Esophagus muscularis mucosa (tissue), 4 donors: ENCODE data around the gene ZCWPW2. TPM values are rescaled to one million over a fixed set of nuclear protein-coding genes. Genes with fewer than 3 reads are reported as not detected.

Experiments
- DNase-seq: peaks from one replicate; pipeline ENCODE4 v3.0.0-alpha.2; 2017; ENCODE audit errors: extremely low spot score
- H3K27ac ChIP-seq, 4 donors: fragments of 200-600 bp; sonication (generic); replicated peaks in 1 of 4; 1 replicate in 3 of 4; 2 replicates in 1 of 4; pipeline ENCODE4 v1.5.1; 2016 to 2019; ENCODE audit warnings: mild to moderate bottlenecking in 1 of 4
- H3K27me3 ChIP-seq, 4 donors: fragments of 200-600 bp; sonication (generic); one replicate each; pipeline versions ENCODE4 v1.5.1 to v1.6.0; 2016 to 2019
- H3K36me3 ChIP-seq, 4 donors: fragments of 200-600 bp; sonication (generic); one replicate each; pipeline ENCODE4 v1.5.1; 2016 to 2019
- H3K4me1 ChIP-seq, 4 donors: fragments of 200-600 bp; sonication (generic); one replicate each; pipeline ENCODE4 v1.5.1; 2016 to 2019
- H3K4me3 ChIP-seq, 4 donors: fragments of 200-600 bp; sonication (generic); 1 replicate in 2 of 4; 2 replicates in 2 of 4; pipeline ENCODE4 v1.5.1; 2016 to 2019; ENCODE audit warnings: mild to moderate bottlenecking in 4 of 4, moderate library complexity in 1 of 4
- H3K9me3 ChIP-seq, 4 donors: fragments of 200-600 bp; sonication (generic); 1 replicate in 3 of 4; 2 replicates in 1 of 4; pipeline ENCODE4 v1.5.1; 2016 to 2019
- CTCF ChIP-seq, 3 experiments: fragments of 200-600 bp in 2 of 3; fragments of 450-650 bp in 1 of 3; sonication (generic) in 2 of 3; IDR thresholded peaks; one replicate each; pipeline ENCODE4 v1.5.1; 2017 to 2019; ENCODE audit warnings: antibody characterized with exemption in 3 of 3, mild to moderate bottlenecking in 2 of 3, moderate library complexity in 1 of 3
- EP300 ChIP-seq: sonication (generic); formaldehyde crosslinking; IDR thresholded peaks from one replicate; pipeline ENCODE4 v1.6.1; 2017; ENCODE audit warnings: antibody characterized with exemption
- POLR2A ChIP-seq: fragments of 450-650 bp; IDR thresholded peaks from one replicate; pipeline ENCODE4 v1.6.1; 2017; ENCODE audit warnings: antibody characterized with exemption, moderate library complexity, mild to moderate bottlenecking, low read depth
- POLR2AphosphoS5 ChIP-seq, 2 donors: sonication (generic); formaldehyde crosslinking; IDR thresholded peaks; one replicate each; pipeline ENCODE4 v1.6.1; 2017; ENCODE audit warnings: antibody characterized with exemption in 2 of 2
- WGBS: methylation state at CpG from one replicate; pipeline ENCODE4 v1.1.5; 2018; 5-methylcytosine and 5-hydroxymethylcytosine counted together
- intact Hi-C: fragments of 100-400 bp; cut with DNase I; formaldehyde crosslinking; loops from one replicate; pipeline ENCODE4 v1.15.1; 2023
- total RNA-seq, 4 donors: library from RNA; depleted of rRNA; stranded (reverse); fragments of >200 nt; gene quantifications; one replicate each; pipeline versions ENCODE4 v1.1.0 to v1.2.1, GENCODE V29; 2016

ZCWPW2 gene
- total RNA-seq, 4 donors from 2014 or later = 1.2 to 2.2 (median 1.6) TPM

GRCh38 chr3:28308196-28308595 is 40.3 kb upstream of the ZCWPW2 start:
- intact Hi-C loops = no loop called here
- H3K27me3 ChIP-seq = no peaks in the 10 kb centered on the region
- TF ChIP-seq EP300 (no peak), POLR2AphosphoS5 (IDR thresholded peaks at IDR 0.05) (no peak), CTCF (IDR thresholded peaks at IDR 0.05) (no peak), POLR2A (no peak)
- no peak overlapping the region for H3K27ac ChIP-seq
- WGBS = 91% methylated on average over 3 of the region's 3 CpGs
- DNase-seq = no peak
- H3K36me3 ChIP-seq = no peaks in the 10 kb centered on the region
- H3K4me1 ChIP-seq = no peaks in the 10 kb centered on the region
- H3K9me3 ChIP-seq = no peaks in the 10 kb centered on the region
- H3K4me3 ChIP-seq = no peak overlapping the region

- no peaks in the 10 kb centered on the region for H3K27me3 ChIP-seq
- peaks cover 0 to 17% (median 3%) of the 10 kb centered on the region in 4 donors for H3K36me3 ChIP-seq
- H3K9me3 ChIP-seq = no peaks in the 10 kb centered on the region
- DNase-seq = no peak
- TF ChIP-seq EP300 (no peak), POLR2A (no peak), POLR2AphosphoS5 (IDR thresholded peaks at IDR 0.05) (no peak), CTCF (IDR thresholded peaks at IDR 0.05) (no peak)
- no peak overlapping the region for H3K27ac ChIP-seq
- whole genome bisulfite sequencing = 95% methylated on average over 1 of the region's 1 CpG
- no peak overlapping the region for H3K4me3 ChIP-seq
- no peaks in the 10 kb centered on the region for H3K4me1 ChIP-seq
- intact Hi-C loops = no loop called here
Observed at GRCh38 chr3:28315711-28316110, 32.8 kb upstream of the ZCWPW2 start.

- TF ChIP-seq POLR2A (no peak), CTCF (IDR thresholded peaks at IDR 0.05) (no peak), EP300 (no peak)
- no peaks in the 10 kb centered on the region for H3K4me1 ChIP-seq
- DNase-seq = no peak
- no peaks in the 10 kb centered on the region for H3K27me3 ChIP-seq
- peaks cover 0 to 21% (median 3%) of the 10 kb centered on the region in 4 donors for H3K36me3 ChIP-seq
- 93% methylated on average over 2 of the region's 2 CpGs for WGBS
- H3K9me3 ChIP-seq = no peaks in the 10 kb centered on the region
- no peak overlapping the region for H3K4me3 ChIP-seq
- intact Hi-C loops = no loop called here
- H3K27ac ChIP-seq = no peak overlapping the region
Observed at GRCh38 chr3:28316226-28316625, 32.3 kb upstream of the ZCWPW2 start.

- Histone ChIP-seq H3K36me3 (peaks cover 0 to 25% (median 3%) of the 10 kb centered on the region in 4 donors), H3K4me1 (no peaks in the 10 kb centered on the region), H3K27ac (no peak overlapping the region), H3K9me3 (no peaks in the 10 kb centered on the region), H3K4me3 (no peak overlapping the region), H3K27me3 (no peaks in the 10 kb centered on the region)
- DNase-seq = no peak
- intact Hi-C loops = no loop called here
- TF ChIP-seq CTCF (IDR thresholded peaks at IDR 0.05) = peak; percentile 25 to 52 (median 38)
- no peak for TF ChIP-seq POLR2AphosphoS5 (IDR thresholded peaks at IDR 0.05)
- 52% methylated on average over 2 of the region's 2 CpGs for WGBS
Observed at GRCh38 chr3:28317438-28318022, 31.0 kb upstream of the ZCWPW2 start.

GRCh38 chr3:28320981-28321380 is 27.5 kb upstream of the ZCWPW2 start:
- H3K27ac ChIP-seq = no peak overlapping the region
- H3K4me3 ChIP-seq = no peak overlapping the region
- no peaks in the 10 kb centered on the region for H3K27me3 ChIP-seq
- H3K9me3 ChIP-seq = no peaks in the 10 kb centered on the region
- no peak for DNase-seq
- no peaks in the 10 kb centered on the region for H3K4me1 ChIP-seq
- peaks cover 8 to 50% (median 21%) of the 10 kb centered on the region in 4 donors for H3K36me3 ChIP-seq
- no peak for TF ChIP-seq EP300
- TF ChIP-seq POLR2AphosphoS5 (IDR thresholded peaks at IDR 0.05) = no peak
- TF ChIP-seq CTCF (IDR thresholded peaks at IDR 0.05) = no peak
- TF ChIP-seq POLR2A = no peak
- intact Hi-C loops = no loop called here
